T-helper 17 cell (primary cell): ENCODE data around the gene HABP2. TPM values are rescaled to one million over a fixed set of nuclear protein-coding genes. Genes with fewer than 3 reads are reported as not detected.

Experiments used
- ATAC-seq: fragments of 150-1000 bp; cut with Tn5 transposase; 2 replicates; pipeline ENCODE4 v1.10.0; 2021; ENCODE audit warnings: mild to moderate bottlenecking, moderate library complexity
- DNase-seq, 3 donors: peaks; one replicate each; pipeline versions ENCODE4 v3.0.0 to v3.0.0-alpha.2; 2020 to 2021
- H3K9me3 ChIP-seq: one replicate; pipeline ENCODE4 v1.7.0; 2013; ENCODE audit warnings: low read length, mild to moderate bottlenecking; ENCODE audit not compliant: control insufficient read depth, poor library complexity, severe bottlenecking
- H3K27ac Mint-ChIP-seq: one replicate; pipeline ENCODE4 v1.8.0; 2022; ENCODE audit warnings: mild to moderate bottlenecking, moderate library complexity, mixed read lengths
- H3K27me3 Mint-ChIP-seq: one replicate; pipeline ENCODE4 v1.8.0; 2022; ENCODE audit warnings: mixed read lengths
- H3K36me3 Mint-ChIP-seq: one replicate; pipeline ENCODE4 v1.8.0; 2022; ENCODE audit warnings: low read depth, mixed read lengths
- H3K4me1 Mint-ChIP-seq: one replicate; pipeline ENCODE4 v1.8.0; 2022; ENCODE audit warnings: mild to moderate bottlenecking, mixed read lengths
- H3K4me3 Mint-ChIP-seq: one replicate; pipeline ENCODE4 v1.8.0; 2022; ENCODE audit warnings: mild to moderate bottlenecking, moderate library complexity, mixed read lengths
- total RNA-seq, 4 donors: library from RNA in 2 of 4; stranded (reverse) in 2 of 4; gene quantifications; one replicate each; pipeline ENCODE4 v1.2.3 and lab custom pipeline; 2022 to 2026

Gene HABP2
- total RNA-seq, 2 donors from 2014 or later = not detected

- no peak for DNase-seq
- H3K27ac Mint-ChIP-seq = no peak overlapping the region
- no peaks in the 10 kb centered on the region for H3K9me3 ChIP-seq
- no peak overlapping the region for H3K4me3 Mint-ChIP-seq
- no peak for ATAC-seq
- H3K36me3 Mint-ChIP-seq = peaks cover 5% of the 10 kb centered on the region
- no peaks in the 10 kb centered on the region for H3K4me1 Mint-ChIP-seq
- peaks cover 38% of the 10 kb centered on the region for H3K27me3 Mint-ChIP-seq
These were observed 20.1 kb upstream of the HABP2 start for GRCh38 chr10:113532724-113533123.

GRCh38 chr10:113533801-113534200, 19.1 kb upstream of the HABP2 start:
- ATAC-seq (no peak), DNase-seq (no peak)
- H3K27me3 Mint-ChIP-seq = peaks cover 38% of the 10 kb centered on the region
- H3K36me3 Mint-ChIP-seq = peaks cover 5% of the 10 kb centered on the region
- no peak overlapping the region for H3K4me3 Mint-ChIP-seq
- no peaks in the 10 kb centered on the region for H3K4me1 Mint-ChIP-seq
- H3K9me3 ChIP-seq = no peaks in the 10 kb centered on the region
- H3K27ac Mint-ChIP-seq = no peak overlapping the region

- no peaks in the 10 kb centered on the region for H3K9me3 ChIP-seq
- DNase-seq (no peak), ATAC-seq (no peak)
- Mint-ChIP-seq H3K4me1 (peaks cover 1% of the 10 kb centered on the region), H3K36me3 (peaks cover 5% of the 10 kb centered on the region), H3K27ac (no peak overlapping the region), H3K4me3 (no peak overlapping the region), H3K27me3 (peaks cover 34% of the 10 kb centered on the region)
These were observed 18.4 kb upstream of the HABP2 start for GRCh38 chr10:113534423-113534822.

DNA sequence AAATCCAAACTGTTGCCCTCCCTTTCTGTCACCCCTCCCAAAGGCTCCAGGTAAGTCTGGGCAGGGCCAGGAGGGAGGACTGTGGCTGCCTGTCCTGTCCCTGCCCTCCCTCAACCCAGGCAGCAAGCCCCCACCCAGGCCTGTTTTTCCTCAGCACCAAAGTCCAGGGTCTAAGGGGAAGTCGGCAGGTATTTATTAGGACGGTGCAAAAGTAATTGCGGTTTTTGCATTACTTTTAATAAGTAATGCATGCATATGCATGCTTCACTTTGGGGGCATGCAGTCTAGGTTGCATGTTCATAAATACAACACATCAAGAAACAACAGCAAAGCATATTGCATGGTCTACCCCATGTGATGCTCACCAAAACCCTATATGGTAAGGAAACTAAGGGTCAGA, 15.2 kb upstream of the HABP2 start:
- ATAC-seq (no peak), DNase-seq (no peak)
- Mint-ChIP-seq H3K27ac (no peak overlapping the region), H3K4me1 (peaks cover 2% of the 10 kb centered on the region), H3K36me3 (peaks cover 5% of the 10 kb centered on the region), H3K27me3 (peaks cover 43% of the 10 kb centered on the region), H3K4me3 (no peak overlapping the region)
- no peaks in the 10 kb centered on the region for H3K9me3 ChIP-seq

DNA sequence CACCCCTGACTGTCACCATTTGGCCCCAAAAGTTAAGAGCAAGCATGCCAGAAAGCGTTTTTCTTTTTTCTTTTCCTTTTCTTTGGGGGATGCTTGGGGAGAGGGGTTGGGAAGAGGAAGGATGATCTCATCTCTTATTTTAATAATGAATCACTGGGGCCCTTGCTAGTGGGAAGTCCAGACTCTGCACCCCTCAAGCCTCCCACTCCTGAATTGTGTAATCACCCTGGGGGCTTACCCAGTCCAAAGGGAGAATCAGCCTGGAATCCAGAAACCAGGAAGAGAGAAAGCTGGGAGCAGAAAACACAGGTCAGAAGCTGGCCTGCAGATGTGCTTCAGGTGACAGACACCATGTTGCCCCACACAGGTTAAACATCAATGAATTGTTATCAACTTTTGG, 14.7 kb upstream of the HABP2 start:
- DNase-seq = no peak
- H3K4me3 Mint-ChIP-seq = no peak overlapping the region
- peaks cover 1% of the 10 kb centered on the region for H3K36me3 Mint-ChIP-seq
- no peak for ATAC-seq
- peaks cover 41% of the 10 kb centered on the region for H3K27me3 Mint-ChIP-seq
- H3K4me1 Mint-ChIP-seq = peaks cover 2% of the 10 kb centered on the region
- no peak overlapping the region for H3K27ac Mint-ChIP-seq
- no peaks in the 10 kb centered on the region for H3K9me3 ChIP-seq

- no peak for DNase-seq
- Mint-ChIP-seq H3K4me1 (peaks cover 2% of the 10 kb centered on the region), H3K36me3 (no peaks in the 10 kb centered on the region), H3K27me3 (peaks cover 45% of the 10 kb centered on the region), H3K4me3 (no peak overlapping the region), H3K27ac (no peak overlapping the region)
- no peaks in the 10 kb centered on the region for H3K9me3 ChIP-seq
- ATAC-seq = no peak
These were observed 13.1 kb upstream of the HABP2 start for GRCh38 chr10:113539789-113540188.

DNA sequence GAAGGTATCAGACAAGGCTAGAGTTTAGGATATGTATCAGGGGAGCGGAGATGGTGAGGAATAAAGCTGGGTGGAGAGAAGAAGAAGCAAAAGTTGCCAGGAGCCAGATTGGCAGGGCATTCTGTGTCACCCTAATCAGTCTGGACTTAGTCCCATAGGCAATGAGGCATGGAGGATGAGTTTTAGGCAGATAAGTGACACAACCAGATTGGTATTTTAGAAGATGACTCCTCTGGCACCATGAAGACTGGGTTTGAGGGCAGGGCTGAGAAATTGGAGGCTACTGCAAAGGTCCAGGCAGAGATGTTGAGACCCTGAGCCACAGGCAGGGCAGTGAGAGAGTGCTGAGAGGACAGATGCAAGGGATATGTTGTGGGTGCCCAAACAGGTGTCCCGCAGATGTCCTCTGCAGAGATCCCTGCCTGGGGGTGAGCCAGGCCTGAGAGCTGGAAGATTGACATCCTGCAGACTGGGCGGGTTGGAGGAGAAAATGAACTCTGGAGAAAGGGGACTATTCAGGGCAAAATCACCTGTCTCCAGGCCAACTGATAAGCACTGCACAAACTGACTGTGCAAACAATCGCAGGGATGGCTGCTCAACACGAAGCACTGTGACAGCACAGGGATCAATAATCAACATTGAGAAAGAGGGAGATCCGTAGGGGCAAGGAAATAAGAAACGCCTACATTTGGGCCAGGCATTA, 11.9 kb upstream of the HABP2 start:
- Mint-ChIP-seq H3K4me3 (no peak overlapping the region), H3K27me3 (peaks cover 34% of the 10 kb centered on the region), H3K4me1 (peaks cover 2% of the 10 kb centered on the region), H3K27ac (no peak overlapping the region), H3K36me3 (no peaks in the 10 kb centered on the region)
- H3K9me3 ChIP-seq = no peaks in the 10 kb centered on the region
- no peak for DNase-seq
- ATAC-seq = no peak

DNA sequence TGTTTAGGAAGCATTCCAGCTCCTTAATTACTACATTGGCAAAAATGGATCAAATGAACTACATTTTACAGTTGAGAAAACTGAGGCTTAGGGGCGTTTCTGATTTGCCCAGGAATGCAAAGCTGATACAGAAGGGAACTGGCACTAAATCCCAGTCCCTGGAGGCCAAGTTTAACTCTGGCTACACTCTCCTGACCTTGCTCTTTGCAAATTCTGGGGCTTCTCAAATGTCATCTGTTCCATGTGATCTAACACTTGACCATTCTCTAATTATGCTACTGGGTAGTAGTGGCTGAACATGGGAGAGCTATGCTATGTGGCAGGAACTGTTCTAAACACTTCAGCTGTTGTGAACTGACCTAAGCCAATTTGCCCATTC, 11.3 kb upstream of the HABP2 start:
- Mint-ChIP-seq H3K36me3 (no peaks in the 10 kb centered on the region), H3K27me3 (peaks cover 34% of the 10 kb centered on the region), H3K4me1 (peaks cover 2% of the 10 kb centered on the region), H3K27ac (no peak overlapping the region), H3K4me3 (no peak overlapping the region)
- ATAC-seq = no peak
- no peaks in the 10 kb centered on the region for H3K9me3 ChIP-seq
- no peak for DNase-seq

GRCh38 chr10:113543107-113543955, 9.5 kb upstream of the HABP2 start:
- peaks cover 30% of the 10 kb centered on the region for H3K27me3 Mint-ChIP-seq
- H3K4me3 Mint-ChIP-seq = no peak overlapping the region
- ATAC-seq (no peak), DNase-seq (no peak)
- no peaks in the 10 kb centered on the region for H3K36me3 Mint-ChIP-seq
- H3K9me3 ChIP-seq = no peaks in the 10 kb centered on the region
- no peak overlapping the region for H3K27ac Mint-ChIP-seq
- peaks cover 2% of the 10 kb centered on the region for H3K4me1 Mint-ChIP-seq

- Mint-ChIP-seq H3K27me3 (peaks cover 39% of the 10 kb centered on the region), H3K4me3 (no peak overlapping the region), H3K36me3 (no peaks in the 10 kb centered on the region), H3K4me1 (peaks cover under 1% of the 10 kb centered on the region), H3K27ac (no peak overlapping the region)
- H3K9me3 ChIP-seq = no peaks in the 10 kb centered on the region
- ATAC-seq (no peak), DNase-seq (no peak)
These were observed 8.5 kb upstream of the HABP2 start for GRCh38 chr10:113544392-113544791.

DNA sequence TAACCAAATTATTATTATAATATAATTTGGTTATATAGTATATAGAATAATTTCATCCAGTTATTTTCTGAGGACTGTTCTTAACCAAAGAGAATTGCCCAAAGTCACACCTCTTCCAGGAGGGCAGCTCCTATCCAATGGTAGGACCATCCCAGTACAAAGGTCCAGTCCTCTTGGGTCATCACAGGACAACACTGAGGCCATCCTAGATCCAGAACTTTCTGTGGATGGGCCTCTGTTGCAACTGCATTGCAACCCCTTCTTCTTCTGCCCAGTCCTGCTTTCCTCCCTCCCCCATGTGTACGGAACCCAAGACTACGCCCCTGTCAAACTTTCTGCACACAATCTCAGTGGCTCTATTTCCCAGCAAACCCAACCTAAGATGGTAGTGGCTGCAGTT, 5.4 kb upstream of the HABP2 start:
- H3K36me3 Mint-ChIP-seq = no peaks in the 10 kb centered on the region
- H3K4me3 Mint-ChIP-seq = no peak overlapping the region
- H3K27me3 Mint-ChIP-seq = peaks cover 40% of the 10 kb centered on the region
- no peaks in the 10 kb centered on the region for H3K4me1 Mint-ChIP-seq
- H3K27ac Mint-ChIP-seq = no peak overlapping the region
- ATAC-seq (no peak), DNase-seq (no peak)
- H3K9me3 ChIP-seq = no peaks in the 10 kb centered on the region

DNA sequence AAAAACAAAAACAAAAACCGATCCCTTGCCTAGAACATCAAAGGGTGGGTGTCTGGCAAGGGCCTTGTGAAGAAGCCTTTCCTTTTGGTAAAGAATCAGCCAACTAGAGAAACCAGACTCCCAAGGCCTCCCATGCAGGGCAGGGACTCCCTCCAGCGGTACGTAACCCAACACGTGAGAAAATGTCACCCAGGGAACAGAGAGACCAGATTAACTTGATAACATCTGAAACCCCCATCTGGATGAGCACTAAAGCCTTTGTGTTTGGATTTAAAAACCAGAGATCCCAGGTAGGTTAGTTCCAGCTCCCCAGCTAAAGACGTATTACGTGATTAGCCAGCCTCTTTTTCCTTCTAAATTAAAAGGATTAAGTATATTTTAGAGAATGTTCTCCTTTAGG, 3.0 kb upstream of the HABP2 start:
- H3K4me3 Mint-ChIP-seq = no peak overlapping the region
- no peaks in the 10 kb centered on the region for H3K36me3 Mint-ChIP-seq
- H3K27ac Mint-ChIP-seq = no peak overlapping the region
- DNase-seq (no peak), ATAC-seq (no peak)
- H3K27me3 Mint-ChIP-seq = peaks cover 49% of the 10 kb centered on the region
- no peaks in the 10 kb centered on the region for H3K9me3 ChIP-seq
- H3K4me1 Mint-ChIP-seq = no peaks in the 10 kb centered on the region

- H3K27ac Mint-ChIP-seq = no peak overlapping the region
- no peaks in the 10 kb centered on the region for H3K9me3 ChIP-seq
- no peaks in the 10 kb centered on the region for H3K36me3 Mint-ChIP-seq
- ATAC-seq = no peak
- H3K4me3 Mint-ChIP-seq = no peak overlapping the region
- no peak for DNase-seq
- no peaks in the 10 kb centered on the region for H3K4me1 Mint-ChIP-seq
- peaks cover 49% of the 10 kb centered on the region for H3K27me3 Mint-ChIP-seq
These were observed 2.5 kb upstream of the HABP2 start for GRCh38 chr10:113550365-113550764.

DNA sequence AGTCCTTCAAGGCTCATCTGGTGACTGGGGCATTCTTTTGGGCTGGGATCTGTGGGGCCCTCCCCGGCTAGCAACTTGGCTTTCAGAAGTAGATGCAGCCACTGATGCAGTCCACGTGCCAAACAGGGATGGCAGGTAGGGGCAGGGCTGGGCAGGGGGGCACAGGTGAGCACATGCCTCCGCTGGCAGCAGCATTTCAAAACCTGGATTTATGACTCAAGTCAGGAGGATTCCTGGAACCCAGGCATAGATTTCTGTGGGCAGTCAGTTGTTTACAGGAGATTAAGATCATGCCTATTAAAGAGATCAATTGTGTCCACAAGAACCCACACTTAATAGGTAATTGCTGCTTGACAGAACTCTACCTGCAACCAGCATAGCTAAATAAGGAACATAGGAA, 839 bp upstream of the HABP2 start:
- Mint-ChIP-seq H3K4me3 (no peak overlapping the region), H3K27me3 (peaks cover 49% of the 10 kb centered on the region), H3K36me3 (no peaks in the 10 kb centered on the region), H3K27ac (no peak overlapping the region), H3K4me1 (no peaks in the 10 kb centered on the region)
- ATAC-seq = no peak
- no peaks in the 10 kb centered on the region for H3K9me3 ChIP-seq
- no peak for DNase-seq
